ES-I3 (cell line): ENCODE results near the gene TMEM132D.
"Not testable (repeated sequence)": the region's sequence is repeated elsewhere in the genome, so short reads cannot be mapped to it uniquely, and the experiment has no call there.

Experiments used
- H3K36me3 ChIP-seq: 2 replicates; pipeline ENCODE4 v1.6.1; 2013; ENCODE audit warnings: mild to moderate bottlenecking, low read length, control low read depth, moderate library complexity; ENCODE audit not compliant: insufficient read depth
- H3K4me1 ChIP-seq: 2 replicates; pipeline ENCODE4 v1.6.1; 2013; ENCODE audit warnings: mild to moderate bottlenecking, control low read depth, low read length; ENCODE audit not compliant: insufficient read depth
- H3K9ac ChIP-seq: 2 replicates; pipeline ENCODE4 v1.6.1; 2013; ENCODE audit warnings: low read depth, mild to moderate bottlenecking, low read length, moderate library complexity
- H3K9me3 ChIP-seq: 2 replicates; pipeline ENCODE4 v1.6.1; 2013; ENCODE audit warnings: mild to moderate bottlenecking, low read length, moderate library complexity; ENCODE audit not compliant: control insufficient read depth, insufficient read depth

The TMEM132D gene

DNA sequence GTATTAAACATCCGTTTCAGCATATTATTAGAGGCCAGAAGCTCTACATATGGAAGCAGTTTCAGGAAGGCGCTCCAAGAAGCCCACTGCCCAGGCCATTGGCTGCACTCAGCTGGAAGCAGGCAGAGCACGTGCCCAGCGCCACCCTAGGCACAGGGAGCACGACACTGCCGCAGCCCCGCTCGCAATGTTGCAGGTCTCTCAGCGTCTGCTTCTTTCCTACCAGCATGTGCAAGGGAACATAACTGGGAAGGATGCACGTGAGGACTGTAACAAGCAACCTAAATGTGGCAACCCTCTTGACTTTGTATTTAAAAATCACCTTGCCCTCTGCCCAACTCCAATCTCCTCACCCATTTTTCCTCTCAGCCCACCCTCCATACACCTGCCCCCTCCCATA, 3.5 kb downstream of the TMEM132D start:
- Histone ChIP-seq H3K9ac (no peak overlapping the region), H3K9me3 (no peaks in the 10 kb centered on the region), H3K4me1 (peaks cover 4% of the 10 kb centered on the region; the same call in 1 of the 2 replicates), H3K36me3 (no peaks in the 10 kb centered on the region)

DNA sequence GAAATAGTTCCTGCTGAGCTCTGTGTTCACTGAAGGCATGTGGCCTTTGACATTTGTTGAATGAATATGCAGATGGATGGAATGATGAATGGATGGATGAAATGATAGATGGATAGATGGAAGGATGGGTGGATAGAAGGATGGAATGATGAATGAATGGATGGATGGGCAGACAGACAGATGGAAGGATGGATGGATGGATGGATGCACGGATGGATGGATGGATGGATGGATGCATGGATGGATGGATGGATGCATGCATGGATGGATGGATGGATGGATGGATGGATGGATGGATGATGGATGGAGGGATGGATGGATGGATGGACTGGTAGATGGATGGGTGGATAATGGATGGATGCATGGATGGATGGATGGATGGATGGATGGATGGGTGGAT, 4.8 kb downstream of the TMEM132D start:
- H3K36me3 ChIP-seq, H3K9ac ChIP-seq, H3K4me1 ChIP-seq, H3K9me3 ChIP-seq: not testable (repeated sequence)

DNA sequence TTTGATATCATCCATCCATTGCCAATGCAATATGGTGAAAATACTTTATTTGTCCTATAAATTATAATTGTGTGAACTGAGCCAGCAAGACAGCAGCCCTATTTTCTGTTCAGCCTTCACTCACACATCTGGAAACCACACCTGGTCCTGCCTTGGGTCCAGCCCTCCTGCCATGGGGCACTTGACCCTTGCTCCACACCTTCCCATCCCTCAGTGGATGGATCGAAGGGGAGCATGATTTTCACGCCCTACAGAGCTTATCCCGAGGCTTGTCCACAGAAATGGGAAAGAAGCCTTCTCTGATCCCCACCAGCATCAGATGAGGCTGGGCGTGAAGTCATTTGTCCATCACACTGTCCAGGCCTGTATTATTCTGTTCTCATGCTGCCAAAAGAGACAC, 10.1 kb downstream of the TMEM132D start:
- Histone ChIP-seq H3K9ac (no peak overlapping the region), H3K9me3 (no peaks in the 10 kb centered on the region), H3K4me1 (peaks cover 4% of the 10 kb centered on the region; the same call in 1 of the 2 replicates), H3K36me3 (peaks cover 4% of the 10 kb centered on the region; the same call in 1 of the 2 replicates)

DNA sequence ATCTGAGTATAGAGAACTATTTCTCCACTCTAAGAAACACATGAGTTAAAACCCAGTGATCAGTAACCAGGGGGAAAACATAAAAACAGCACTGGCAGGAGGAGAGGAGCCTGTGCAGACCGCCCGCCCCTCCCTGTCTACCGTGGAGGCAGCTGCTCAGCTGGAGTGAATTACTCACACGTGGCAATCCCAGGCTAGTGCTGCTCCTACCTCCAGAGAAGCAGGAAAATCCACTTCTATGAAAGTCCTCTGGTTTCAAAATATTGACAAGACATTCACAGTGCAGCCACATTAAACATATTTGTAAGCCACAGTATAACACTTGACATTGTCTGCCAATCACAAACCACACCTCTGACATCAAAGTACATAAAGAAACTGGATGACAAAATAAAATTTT, 16.7 kb downstream of the TMEM132D start:
- Histone ChIP-seq H3K4me1 (no peaks in the 10 kb centered on the region), H3K9ac (no peak overlapping the region), H3K36me3 (no peaks in the 10 kb centered on the region), H3K9me3 (no peaks in the 10 kb centered on the region)

DNA sequence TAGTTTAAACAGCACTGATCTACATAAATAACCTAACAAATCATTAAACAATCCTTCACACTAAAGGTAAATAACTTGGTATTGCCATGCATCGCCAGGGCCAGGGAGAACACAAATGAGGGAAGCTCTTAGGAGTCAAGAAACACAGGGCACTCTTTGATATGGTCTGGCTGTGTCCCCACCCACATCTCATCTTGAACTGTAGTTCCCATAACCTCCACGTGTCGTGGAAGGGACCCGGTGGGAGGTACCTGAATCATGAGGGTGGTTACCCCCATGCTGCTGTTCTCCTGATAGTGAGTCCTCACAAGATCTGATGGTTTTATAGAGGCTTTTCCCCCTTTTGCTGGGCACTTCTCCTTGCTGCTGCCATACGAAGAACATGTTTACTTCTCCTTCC, 17.3 kb downstream of the TMEM132D start:
- Histone ChIP-seq H3K4me1 (no peaks in the 10 kb centered on the region), H3K36me3 (no peaks in the 10 kb centered on the region), H3K9ac (no peak overlapping the region), H3K9me3 (no peaks in the 10 kb centered on the region)

DNA sequence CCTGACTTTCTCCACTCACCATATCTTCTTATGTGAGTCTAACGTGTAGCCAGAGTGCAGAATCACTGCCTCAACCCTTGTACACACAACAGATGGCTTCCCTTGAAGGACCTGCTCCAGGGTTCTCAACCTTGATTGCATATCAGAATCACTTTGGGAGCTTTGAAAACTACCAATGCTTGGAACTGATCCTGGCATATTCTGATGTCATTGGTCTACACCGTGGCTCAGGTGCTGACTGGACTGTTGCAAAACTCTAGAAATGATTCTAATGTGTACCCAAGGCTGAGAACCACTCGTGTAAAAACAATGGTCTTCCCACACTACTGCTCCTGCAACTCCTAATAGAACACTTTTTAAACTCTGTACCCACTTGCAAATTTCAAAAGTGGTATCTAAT, 18.5 kb downstream of the TMEM132D start:
- no peaks in the 10 kb centered on the region for H3K36me3 ChIP-seq
- H3K9ac ChIP-seq, result no peak overlapping the region
- no peaks in the 10 kb centered on the region for H3K9me3 ChIP-seq

DNA sequence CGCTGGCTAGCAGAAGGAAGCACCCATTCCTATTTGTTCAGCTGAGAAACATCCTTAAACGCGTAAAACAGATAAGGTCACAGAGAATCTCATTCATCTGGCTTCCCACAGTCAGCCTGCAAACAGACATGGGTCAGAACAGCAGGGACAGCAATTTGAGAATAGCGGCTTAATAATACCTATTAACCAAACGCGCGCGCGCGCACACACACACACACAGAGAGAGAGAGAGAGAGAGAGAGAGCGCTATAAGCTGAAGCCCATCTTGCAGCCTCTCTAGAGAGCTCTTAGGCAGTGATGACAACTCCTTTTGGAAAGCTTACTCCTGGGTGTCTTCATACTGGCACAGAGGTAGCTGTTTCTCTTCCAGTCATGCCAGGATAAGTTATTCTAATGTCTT, 26.4 kb downstream of the TMEM132D start:
- Histone ChIP-seq H3K4me1 (peaks cover 15% of the 10 kb centered on the region; the same call in 1 of the 2 replicates), H3K36me3 (no peaks in the 10 kb centered on the region), H3K9ac (no peak overlapping the region), H3K9me3 (0 out of 2 replicates have a peak, but pooled peaks cover 2% of the 10 kb centered on the region)

More for the DNA sequence above, 18.5 kb downstream of the TMEM132D start:
- H3K4me1 ChIP-seq, result no peaks in the 10 kb centered on the region

DNA sequence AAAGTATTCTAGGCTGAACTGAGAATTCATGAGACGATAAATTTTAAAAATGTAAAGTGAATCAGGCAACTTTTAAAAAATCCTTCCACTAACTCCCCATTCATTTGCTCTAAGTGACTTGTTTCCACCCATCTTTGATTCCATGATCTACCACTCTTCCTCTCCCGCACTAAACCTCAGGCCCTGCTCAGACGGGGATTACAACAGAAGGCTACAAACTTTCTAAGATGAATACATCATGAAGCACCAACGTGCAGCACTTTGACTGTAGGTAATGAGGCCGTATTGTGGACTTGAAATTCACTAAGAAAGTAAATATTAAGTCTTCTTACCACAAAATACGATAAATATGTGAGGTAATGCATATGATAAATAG, 30.0 kb downstream of the TMEM132D start:
- Histone ChIP-seq H3K4me1 (peaks cover 45% of the 10 kb centered on the region), H3K36me3 (no peaks in the 10 kb centered on the region), H3K9ac (no peak overlapping the region), H3K9me3 (no peaks in the 10 kb centered on the region)

DNA sequence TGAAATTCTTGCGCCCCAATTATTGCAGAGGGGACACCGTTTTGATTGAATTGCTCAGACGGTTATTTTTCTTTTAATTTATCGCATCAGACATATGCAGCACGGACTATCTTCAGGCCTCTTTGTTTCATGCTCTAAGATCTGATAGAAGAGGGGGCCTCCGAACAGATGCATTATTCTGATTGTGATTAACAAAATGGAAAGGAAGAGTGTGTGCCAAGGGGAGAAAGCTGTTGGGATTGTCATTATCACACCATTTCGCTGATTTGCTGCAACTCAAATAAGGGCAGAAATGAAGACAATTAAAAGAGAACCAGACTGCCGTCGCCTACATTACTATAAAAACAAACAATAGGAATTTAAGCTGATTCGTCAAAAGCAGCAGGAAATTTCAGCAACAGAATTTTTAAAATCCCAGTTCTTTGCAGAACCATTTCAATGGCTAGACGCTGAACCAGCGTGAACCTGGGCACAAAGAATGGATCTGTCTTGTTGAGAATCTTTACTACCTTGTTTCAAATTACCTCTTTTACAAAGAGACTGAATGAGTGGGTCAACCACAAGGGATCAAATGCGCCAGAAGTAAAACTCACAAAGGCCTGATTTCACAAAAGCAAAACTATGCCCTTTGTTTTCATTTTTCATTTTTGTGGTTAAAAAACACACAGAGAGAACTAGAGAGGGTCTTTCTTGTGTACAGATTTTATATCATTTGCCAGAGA, 30.6 kb downstream of the TMEM132D start:
- Histone ChIP-seq H3K4me1 (peaks cover 45% of the 10 kb centered on the region), H3K9me3 (no peaks in the 10 kb centered on the region), H3K9ac (no peak overlapping the region)

DNA sequence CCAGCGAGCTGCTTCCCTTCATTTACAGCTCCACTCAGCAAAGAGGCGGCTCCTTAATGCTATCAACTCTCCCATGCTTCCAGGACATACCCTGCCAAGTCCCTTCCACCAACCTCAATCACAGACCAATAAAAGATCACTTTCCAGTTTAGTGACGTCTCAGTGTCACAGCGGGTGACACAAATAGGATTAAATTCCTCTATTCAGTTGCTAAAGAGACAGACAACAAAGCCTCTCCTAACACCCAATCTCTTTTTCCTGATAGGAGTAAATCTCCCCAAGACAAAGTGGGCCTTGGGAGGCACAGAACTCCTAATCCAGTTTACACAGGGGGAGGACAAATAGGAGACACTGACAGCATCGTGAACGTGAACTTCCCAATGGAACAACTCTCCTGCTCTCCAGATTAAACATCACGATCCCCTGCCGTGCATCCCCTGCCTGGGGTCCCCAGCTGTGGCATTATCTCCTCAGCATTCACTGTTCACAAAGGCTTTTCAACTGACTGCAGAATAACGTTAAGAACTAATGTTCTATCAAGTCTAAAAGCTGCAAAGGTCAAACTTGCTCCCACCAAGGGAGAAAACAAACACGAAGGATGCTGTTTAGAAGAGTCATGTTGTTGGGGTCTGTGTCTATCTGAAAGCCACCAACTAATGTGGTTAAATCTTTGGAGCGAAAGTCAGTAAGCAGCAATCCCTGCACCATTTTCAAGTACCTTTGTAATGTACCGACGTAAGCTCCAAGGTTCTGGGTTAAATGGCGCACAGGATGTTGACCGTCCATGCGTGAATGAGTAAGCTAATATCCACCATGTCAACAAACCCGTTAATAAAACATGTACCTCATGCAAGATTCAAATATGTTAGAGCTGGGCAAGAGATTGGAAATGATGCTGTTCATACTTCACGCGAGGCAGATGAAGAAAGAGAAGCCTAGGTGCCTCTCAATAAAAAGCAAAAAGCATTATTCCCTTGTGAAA, 31.5 kb downstream of the TMEM132D start:
- Histone ChIP-seq H3K9me3 (no peaks in the 10 kb centered on the region; the same call in 1 of the 2 replicates), H3K36me3 (no peaks in the 10 kb centered on the region), H3K4me1 (peaks cover 45% of the 10 kb centered on the region), H3K9ac (no peak overlapping the region)

More for the DNA sequence above, 30.6 kb downstream of the TMEM132D start:
- H3K36me3 ChIP-seq, result no peaks in the 10 kb centered on the region

DNA sequence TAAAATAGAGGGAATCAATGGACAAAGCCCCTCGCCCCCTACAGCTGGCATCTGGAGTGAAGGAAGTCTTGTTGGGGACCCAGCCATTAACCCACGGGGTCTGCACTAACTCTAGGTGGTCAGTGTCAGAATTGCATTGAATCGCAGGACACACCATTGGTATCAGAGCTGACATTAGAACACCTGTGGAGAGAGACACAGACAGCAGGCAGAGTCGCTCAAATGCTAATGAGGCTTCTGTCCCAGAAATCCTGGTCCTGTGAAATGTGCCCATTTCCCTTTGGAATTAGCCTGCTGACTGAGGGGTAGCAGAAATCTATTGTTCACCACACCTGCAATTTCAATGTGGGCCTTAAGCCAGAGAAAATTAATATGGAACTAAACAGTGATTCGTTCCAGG, 33.0 kb downstream of the TMEM132D start:
- no peak overlapping the region for H3K9ac ChIP-seq
- peaks cover 45% of the 10 kb centered on the region for H3K4me1 ChIP-seq
- no peaks in the 10 kb centered on the region for H3K36me3 ChIP-seq
- H3K9me3 ChIP-seq, result no peaks in the 10 kb centered on the region; the same call in 1 of the 2 replicates

DNA sequence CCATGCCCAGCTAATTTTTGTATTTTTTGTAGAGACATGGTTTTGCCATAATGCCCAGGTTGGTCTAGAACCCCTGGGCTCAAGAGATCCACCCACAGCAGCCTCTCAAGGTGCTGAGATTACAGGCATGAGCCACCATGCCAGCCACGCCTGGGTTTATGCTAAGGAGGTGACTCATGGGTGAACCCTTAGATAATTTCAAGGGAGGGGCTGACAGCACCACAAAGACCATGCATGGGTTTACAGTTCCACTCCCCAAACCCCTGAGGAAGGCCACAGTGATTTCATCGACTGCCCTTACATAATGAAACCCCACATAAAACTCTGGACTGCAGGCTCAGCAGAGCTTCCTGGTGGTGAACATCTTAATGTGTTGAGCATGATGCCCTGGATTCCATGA, 33.7 kb downstream of the TMEM132D start:
- Histone ChIP-seq H3K9ac (no peak overlapping the region), H3K36me3 (no peaks in the 10 kb centered on the region), H3K4me1 (peaks cover 45% of the 10 kb centered on the region)

DNA sequence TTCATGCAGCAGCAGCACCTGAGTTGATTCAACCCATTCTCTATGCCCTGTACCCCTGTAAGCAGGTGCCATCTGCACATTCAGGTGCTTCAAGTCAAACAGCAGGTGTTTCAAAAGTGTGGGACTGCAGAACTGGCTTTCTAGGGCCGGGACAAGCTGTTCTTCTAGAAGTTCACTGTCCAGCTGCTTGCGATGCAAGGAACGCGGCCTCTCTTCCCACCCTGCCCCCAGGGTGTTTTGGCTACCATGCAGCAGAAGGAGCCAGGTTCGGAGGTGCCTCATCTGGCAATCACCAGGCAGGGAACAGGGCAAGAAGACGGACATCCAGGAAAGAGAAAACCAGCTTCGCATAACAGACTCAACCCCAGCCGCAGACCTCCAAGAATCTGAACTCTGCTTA, 35.2 kb downstream of the TMEM132D start:
- Histone ChIP-seq H3K9me3 (no peaks in the 10 kb centered on the region; the same call in 1 of the 2 replicates), H3K36me3 (no peaks in the 10 kb centered on the region; the same call in 1 of the 2 replicates), H3K4me1 (peaks cover 40% of the 10 kb centered on the region), H3K9ac (no peak overlapping the region)

More for the DNA sequence above, 33.7 kb downstream of the TMEM132D start:
- no peaks in the 10 kb centered on the region; the same call in 1 of the 2 replicates for H3K9me3 ChIP-seq

DNA sequence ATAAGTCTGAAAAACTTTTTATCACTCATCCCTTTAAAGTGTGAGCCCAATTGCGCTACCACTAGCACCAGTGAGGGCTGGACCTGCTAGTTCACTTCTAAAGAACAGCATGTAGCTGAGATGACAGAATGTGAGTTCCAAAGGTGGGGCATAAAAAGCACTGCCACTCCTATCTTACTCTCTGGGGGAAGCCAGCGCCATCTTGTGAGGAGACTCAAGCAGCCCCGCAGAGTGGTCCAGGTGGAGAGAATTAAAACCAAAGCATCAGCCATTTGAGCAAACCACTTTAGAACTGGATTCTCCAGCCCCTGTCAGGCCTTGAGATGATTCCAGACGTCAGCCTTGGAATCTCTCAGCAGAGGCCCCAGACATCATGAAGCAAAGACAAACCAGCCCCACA, 39.9 kb downstream of the TMEM132D start:
- no peaks in the 10 kb centered on the region; the same call in 1 of the 2 replicates for H3K9me3 ChIP-seq
- H3K9ac ChIP-seq, result no peak overlapping the region
- H3K36me3 ChIP-seq, result no peaks in the 10 kb centered on the region; the same call in 1 of the 2 replicates
- H3K4me1 ChIP-seq, result no peaks in the 10 kb centered on the region; the same call in 1 of the 2 replicates
